ENCODE measurements around the gene IL1RAP.

GRCh38 chr3:190644035-190644434 is 130.2 kb downstream of the IL1RAP start:
- no peak for TF ChIP-seq CTCF (conservative IDR thresholded peaks at IDR 0.05; ENCODE audit: low read depth in 2 of 2)
- TF ChIP-seq REST (IDR thresholded peaks at IDR 0.05; ENCODE audit: unreplicated experiment), result no peak
- no peak for TF ChIP-seq EZH2phosphoT487 (IDR thresholded peaks at IDR 0.05; ENCODE audit: unreplicated experiment)
- TF ChIP-seq POLR2AphosphoS5 (IDR thresholded peaks at IDR 0.05; ENCODE audit: low read depth), result no peak
- no peak for TF ChIP-seq CREB1 (CRISPR knock-in tag; IDR thresholded peaks at IDR 0.05; ENCODE audit: low read depth)
- TF ChIP-seq ETS1 (IDR thresholded peaks at IDR 0.05), result no peak
